DOHH2 (cell line): ENCODE data around the gene PRR14L.
"Not testable (repeated sequence)": the region's sequence is repeated elsewhere in the genome, so short reads cannot be mapped to it uniquely, and the experiment has no call there.

Experiments
- H3F3A ChIP-seq: fragments of 200-600 bp; sonication (generic), shearing (Covaris generic); 2 replicates; pipeline ENCODE4 v1.6.0; 2016; ENCODE audit warnings: antibody characterized with exemption, mild to moderate bottlenecking; ENCODE audit not compliant: control insufficient read depth, insufficient read depth
- H3K27ac ChIP-seq: fragments of 200-600 bp; sonication (generic); 2 replicates; pipeline ENCODE4 v1.5.1; 2014; ENCODE audit warnings: low read depth, mild to moderate bottlenecking, low read length, moderate library complexity
- H3K27me3 ChIP-seq: fragments of 200-600 bp; sonication (generic); 2 replicates; pipeline ENCODE4 v1.6.1; 2014; ENCODE audit warnings: mild to moderate bottlenecking, low read length, mixed read lengths; ENCODE audit not compliant: control insufficient read depth
- H3K36me3 ChIP-seq: fragments of 200-600 bp; sonication (generic); 2 replicates; pipeline ENCODE4 v1.6.1; 2014; ENCODE audit warnings: mild to moderate bottlenecking, low read length, moderate library complexity, mixed read lengths; ENCODE audit not compliant: control insufficient read depth
- H3K4me1 ChIP-seq: fragments of 200-600 bp; sonication (generic); 2 replicates; pipeline ENCODE4 v1.6.1; 2014; ENCODE audit warnings: mild to moderate bottlenecking, low read length, mixed read lengths; ENCODE audit not compliant: control insufficient read depth
- H3K4me2 ChIP-seq: fragments of 200-600 bp; sonication (generic); 2 replicates; pipeline ENCODE4 v1.6.0; 2014; ENCODE audit warnings: mild to moderate bottlenecking, low read length, moderate library complexity
- H3K4me3 ChIP-seq: fragments of 200-600 bp; sonication (generic); 2 replicates; pipeline ENCODE4 v1.5.1; 2014; ENCODE audit warnings: mild to moderate bottlenecking, low read length, mixed read lengths
- H3K79me2 ChIP-seq: fragments of 200-600 bp; sonication (generic); 2 replicates; pipeline ENCODE4 v1.6.1; 2014; ENCODE audit warnings: mild to moderate bottlenecking, low read length, mixed read lengths; ENCODE audit not compliant: control insufficient read depth
- H3K9me2 ChIP-seq: fragments of 200-600 bp; sonication (generic); replicated peaks from 2 replicates; pipeline ENCODE4 v1.6.1; 2014; ENCODE audit warnings: mild to moderate bottlenecking, low read length, mixed read lengths; ENCODE audit not compliant: control insufficient read depth
- H3K9me3 ChIP-seq: fragments of 200-600 bp; sonication (generic); 2 replicates; pipeline ENCODE4 v1.6.1; 2014; ENCODE audit warnings: antibody characterized with exemption, low read length, mixed read lengths; ENCODE audit not compliant: control insufficient read depth, insufficient read depth
- H4K20me1 ChIP-seq: fragments of 200-600 bp; sonication (generic); 2 replicates; pipeline ENCODE4 v1.6.0; 2014; ENCODE audit warnings: low read depth, mild to moderate bottlenecking, antibody characterized with exemption, low read length, moderate library complexity; ENCODE audit not compliant: control insufficient read depth, insufficient read depth
- CTCF ChIP-seq: fragments of 200-600 bp; sonication (generic); IDR thresholded peaks from one replicate; pipeline ENCODE4 v1.5.1; 2014; ENCODE audit warnings: antibody characterized with exemption, mild to moderate bottlenecking, low read depth, low read length; ENCODE audit not compliant: poor library complexity, severe bottlenecking
- EZH2phosphoT487 ChIP-seq: fragments of 200-600 bp; sonication (generic); IDR thresholded peaks from 2 replicates; pipeline ENCODE4 v1.6.1; 2017; ENCODE audit warnings: borderline replicate concordance, mild to moderate bottlenecking, antibody characterized with exemption, low read length, moderate library complexity, mixed read lengths

The PRR14L gene

GRCh38 chr22:31743871-31744270 lies 6.1 kb downstream of the PRR14L start:
- peaks cover 67% of the 10 kb centered on the region for H3K36me3 ChIP-seq
- peaks cover 96% of the 10 kb centered on the region for H3K79me2 ChIP-seq
- no peak overlapping the region for H3K4me2 ChIP-seq
- H4K20me1 ChIP-seq = 0 out of 2 replicates have a peak, but pooled peaks cover 2% of the 10 kb centered on the region
- peaks cover 16% of the 10 kb centered on the region for H3K4me1 ChIP-seq
- H3K9me2 ChIP-seq = no peaks in the 10 kb centered on the region
- H3K27ac ChIP-seq = no peak overlapping the region
- TF ChIP-seq CTCF (no peak), EZH2phosphoT487 (no peak)
- no peaks in the 10 kb centered on the region for H3K9me3 ChIP-seq
- H3K27me3 ChIP-seq = no peaks in the 10 kb centered on the region
- no peak overlapping the region for H3K4me3 ChIP-seq
- no peaks in the 10 kb centered on the region for H3F3A ChIP-seq

- Histone ChIP-seq H3K79me2 (peaks cover 96% of the 10 kb centered on the region), H3K4me2 (no peak overlapping the region), H3K27me3 (no peaks in the 10 kb centered on the region), H3K9me3 (no peaks in the 10 kb centered on the region), H3K27ac (no peak overlapping the region), H3K4me3 (no peak overlapping the region), H3K36me3 (peaks cover 69% of the 10 kb centered on the region), H3K4me1 (peaks cover 5% of the 10 kb centered on the region), H4K20me1 (peaks cover 2% of the 10 kb centered on the region; the same call in 1 of the 2 replicates), H3F3A (no peaks in the 10 kb centered on the region), H3K9me2 (no peaks in the 10 kb centered on the region)
- TF ChIP-seq EZH2phosphoT487 = no peak
- TF ChIP-seq CTCF = no peak
Measured at GRCh38 chr22:31742682-31743081, 7.2 kb downstream of the PRR14L start.

- H3F3A ChIP-seq = no peaks in the 10 kb centered on the region
- H3K4me3 ChIP-seq = no peak overlapping the region
- TF ChIP-seq EZH2phosphoT487 = no peak
- TF ChIP-seq CTCF = no peak
- no peaks in the 10 kb centered on the region for H3K4me1 ChIP-seq
- H4K20me1 ChIP-seq = peaks cover 2% of the 10 kb centered on the region; the same call in 1 of the 2 replicates
- H3K27ac ChIP-seq = no peak overlapping the region
- no peaks in the 10 kb centered on the region for H3K9me3 ChIP-seq
- H3K79me2 ChIP-seq = peaks cover 96% of the 10 kb centered on the region
- H3K4me2 ChIP-seq = no peak overlapping the region
- H3K27me3 ChIP-seq = no peaks in the 10 kb centered on the region
- H3K9me2 ChIP-seq = no peaks in the 10 kb centered on the region
- H3K36me3 ChIP-seq = peaks cover 67% of the 10 kb centered on the region
Measured at GRCh38 chr22:31742115-31742514, 7.8 kb downstream of the PRR14L start.

- not testable (repeated sequence) for H3K9me3 ChIP-seq, H3K9me2 ChIP-seq, H3K4me2 ChIP-seq, H3K4me3 ChIP-seq, H3F3A ChIP-seq, H3K4me1 ChIP-seq, H3K27me3 ChIP-seq, H4K20me1 ChIP-seq, H3K27ac ChIP-seq
- peaks cover 72% of the 10 kb centered on the region for H3K36me3 ChIP-seq
- H3K79me2 ChIP-seq = peaks cover 94% of the 10 kb centered on the region
Measured at GRCh38 chr22:31740314-31740713, 9.6 kb downstream of the PRR14L start.
